Activated CD8-positive, alpha-beta T cell treated with anti-CD3 and anti-CD28 coated beads, Interleukin-2, amount 10 ng/mL, durations not matched to agents 7 days and 5 days (primary cell): ENCODE results near the gene SMC1A. TPM values are rescaled to one million over a fixed set of nuclear protein-coding genes. Genes with fewer than 3 reads are reported as not detected.
"Not testable (repeated sequence)": the region's sequence is repeated elsewhere in the genome, so short reads cannot be mapped to it uniquely, and the experiment has no call there.

Experiments
- ATAC-seq: fragments of 150-1000 bp; cut with Tn5 transposase; one replicate; pipeline ENCODE4 v1.10.0; 2021; ENCODE audit warnings: moderate library complexity
- CTCF ChIA-PET: fragments of 350-600 bp; sonication (Branson Sonifier 250); formaldehyde crosslinking; loops from one replicate; lab custom pipeline; 2021; ENCODE audit warnings: antibody characterized with exemption; lab: Charles Lee
- POLR2A ChIA-PET: fragments of 350-600 bp; sonication (Branson Sonifier 250); formaldehyde crosslinking; loops from one replicate; lab custom pipeline; 2021; ENCODE audit warnings: antibody characterized with exemption; lab: Charles Lee
- DNase-seq: peaks from one replicate; pipeline ENCODE4 v3.0.0-alpha.2; 2020
- H3K27ac Mint-ChIP-seq: one replicate; pipeline ENCODE4 v1.8.0; 2021; ENCODE audit warnings: mild to moderate bottlenecking, mixed read lengths
- H3K27me3 Mint-ChIP-seq: one replicate; pipeline ENCODE4 v1.8.0; 2021; ENCODE audit warnings: low read depth, mixed read lengths
- H3K36me3 Mint-ChIP-seq: one replicate; pipeline ENCODE4 v1.8.0; 2021; ENCODE audit warnings: low read depth, mixed read lengths
- H3K4me1 Mint-ChIP-seq: one replicate; pipeline ENCODE4 v1.8.0; 2021; ENCODE audit warnings: low read depth, mixed read lengths
- H3K4me3 Mint-ChIP-seq: one replicate; pipeline ENCODE4 v1.8.0; 2021; ENCODE audit warnings: mild to moderate bottlenecking, mixed read lengths
- H3K9me3 Mint-ChIP-seq: one replicate; pipeline ENCODE4 v1.8.0; 2022; ENCODE audit warnings: mixed read lengths; ENCODE audit not compliant: insufficient read depth
- total RNA-seq, 2 experiments: library from RNA; stranded (reverse); gene quantifications; one replicate each; pipeline ENCODE4 v1.2.3, GENCODE V29; 2021

The SMC1A gene
- total RNA-seq, 2 experiments from 2014 or later = 151 to 155 TPM

DNA sequence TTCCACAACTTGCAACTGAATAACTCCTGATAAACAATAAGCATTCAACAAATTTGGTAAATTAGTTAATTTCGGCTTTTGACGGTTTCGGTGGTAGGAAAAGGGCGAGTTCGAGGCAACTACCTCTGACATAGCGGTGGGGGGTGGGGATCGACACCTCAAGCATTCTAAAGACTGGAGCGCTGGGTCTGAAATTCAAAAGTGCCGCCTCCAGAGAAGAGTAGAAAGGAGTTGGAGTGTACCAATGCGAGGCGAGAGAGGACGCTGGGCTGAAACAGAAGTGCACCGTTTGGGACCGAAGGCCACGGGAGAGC, 725 bp downstream of the SMC1A start:
- Mint-ChIP-seq H3K27ac (peak overlapping the region; percentile 99), H3K4me3 (peak overlapping the region; percentile 95), H3K4me1 (peaks cover 26% of the 10 kb centered on the region), H3K36me3 (peaks cover 18% of the 10 kb centered on the region), H3K27me3 (no peaks in the 10 kb centered on the region), H3K9me3 (no peaks in the 10 kb centered on the region)
- ChIA-PET POLR2A (interaction anchor here (0.6 to 2.3 kb wide), 15 partner anchors 9 to 340 kb away, joined by 3 to 23 read pairs (median 5); partner anchors contain the start of genes HSD17B10 and TSPYL2), CTCF (interaction anchor here (0.5 to 2.8 kb wide), 7 partner anchors 14 to 427 kb away, joined by 3 to 11 read pairs (median 3); no protein-coding TSS in a partner anchor)
- DNase-seq (no peak), ATAC-seq (peak; percentile 29)

DNA sequence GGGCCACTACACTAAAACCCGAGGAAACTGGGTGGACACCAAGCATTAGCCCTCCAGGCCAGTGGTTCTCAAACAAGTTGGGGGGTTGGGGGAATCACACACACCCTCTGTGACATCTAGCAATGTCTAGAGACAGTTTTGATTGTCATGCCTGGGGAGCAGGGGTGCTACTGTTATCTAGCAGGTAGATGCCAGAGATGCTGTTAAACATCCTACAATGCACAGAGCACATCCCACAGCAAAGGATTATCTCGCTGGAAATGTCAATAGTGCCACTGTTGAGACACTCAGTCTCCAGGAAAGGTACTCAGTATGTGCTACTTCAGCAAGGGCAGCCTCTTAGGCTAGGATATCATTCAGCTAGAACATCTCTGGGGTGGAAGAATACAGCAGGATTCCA, 1.3 kb downstream of the SMC1A start:
- POLR2A ChIA-PET = interaction anchor here (1.5 to 1.6 kb wide), 2 partner anchors 8 to 26 kb away, joined by 3 to 4 read pairs; no protein-coding TSS in a partner anchor
- CTCF ChIA-PET = interaction anchor here (1.1 to 1.4 kb wide), 2 partner anchors 37 to 108 kb away, joined by 3 to 4 read pairs; no protein-coding TSS in a partner anchor
- ATAC-seq = no peak

GRCh38 chrX:53420351-53420750, 2.1 kb downstream of the SMC1A start:
- DNase-seq, H3K27ac Mint-ChIP-seq, ATAC-seq, H3K27me3 Mint-ChIP-seq, H3K9me3 Mint-ChIP-seq: not testable (repeated sequence)
- ChIA-PET POLR2A (interaction anchor here (0.6 to 1.5 kb wide), 2 partner anchors 8 to 195 kb away, joined by 3 read pairs; no protein-coding TSS in a partner anchor), CTCF (interaction anchor here (1.1 to 1.4 kb wide), 2 partner anchors 36 to 107 kb away, joined by 3 to 4 read pairs; no protein-coding TSS in a partner anchor)
- peaks cover 26% of the 10 kb centered on the region for H3K4me1 Mint-ChIP-seq
- H3K4me3 Mint-ChIP-seq = peak overlapping the region; percentile 95
- H3K36me3 Mint-ChIP-seq = peaks cover 18% of the 10 kb centered on the region

More for the DNA sequence above, 1.3 kb downstream of the SMC1A start:
- Mint-ChIP-seq H3K9me3 (no peaks in the 10 kb centered on the region), H3K36me3 (peaks cover 18% of the 10 kb centered on the region), H3K27ac (peak overlapping the region; percentile 99), H3K4me3 (peak overlapping the region; percentile 95), H3K4me1 (peaks cover 26% of the 10 kb centered on the region), H3K27me3 (no peaks in the 10 kb centered on the region)
- no peak for DNase-seq

- Mint-ChIP-seq H3K27me3 (no peaks in the 10 kb centered on the region), H3K4me1 (peaks cover under 1% of the 10 kb centered on the region), H3K27ac (no peak overlapping the region), H3K36me3 (peaks cover 44% of the 10 kb centered on the region), H3K9me3 (no peaks in the 10 kb centered on the region), H3K4me3 (no peak overlapping the region)
- ATAC-seq (no peak), DNase-seq (no peak)
- ChIA-PET POLR2A (interaction anchor here (1.3 to 1.7 kb wide), 2 partner anchors 8 to 10 kb away, joined by 3 to 6 read pairs; partner anchors contain the start of genes RIBC1 and SMC1A), CTCF (no interaction called here)
Measured at GRCh38 chrX:53412446-53412845, 10.0 kb downstream of the SMC1A start.

- H3K4me3 Mint-ChIP-seq = no peak overlapping the region
- ATAC-seq (no peak), DNase-seq (no peak)
Measured at GRCh38 chrX:53403535-53403934, 18.9 kb downstream of the SMC1A start.

GRCh38 chrX:53398216-53398615, 24.2 kb downstream of the SMC1A start:
- ChIA-PET CTCF (no interaction called here), POLR2A (no interaction called here)
- no peak for ATAC-seq
- no peak overlapping the region for H3K4me3 Mint-ChIP-seq
- H3K9me3 Mint-ChIP-seq = no peaks in the 10 kb centered on the region
- no peak overlapping the region for H3K27ac Mint-ChIP-seq
- H3K27me3 Mint-ChIP-seq = no peaks in the 10 kb centered on the region
- peaks cover 37% of the 10 kb centered on the region for H3K36me3 Mint-ChIP-seq
- DNase-seq = no peak
- no peaks in the 10 kb centered on the region for H3K4me1 Mint-ChIP-seq

More at GRCh38 chrX:53403535-53403934, 18.9 kb downstream of the SMC1A start:
- Mint-ChIP-seq H3K4me1 (no peaks in the 10 kb centered on the region), H3K27ac (no peak overlapping the region), H3K9me3 (no peaks in the 10 kb centered on the region), H3K36me3 (peaks cover 36% of the 10 kb centered on the region), H3K27me3 (no peaks in the 10 kb centered on the region)
- POLR2A ChIA-PET = no interaction called here
- CTCF ChIA-PET = interaction anchor here (1.1 kb wide), 1 partner anchor 42 kb away, joined by 3 read pairs; no protein-coding TSS in a partner anchor

- ATAC-seq (no peak), DNase-seq (no peak)
- Mint-ChIP-seq H3K27ac (peak overlapping the region; percentile 56), H3K27me3 (no peaks in the 10 kb centered on the region), H3K36me3 (peaks cover 37% of the 10 kb centered on the region), H3K4me1 (no peaks in the 10 kb centered on the region), H3K9me3 (no peaks in the 10 kb centered on the region), H3K4me3 (no peak overlapping the region)
- CTCF ChIA-PET = interaction anchor here (1.0 to 1.3 kb wide), 2 partner anchors 20 to 79 kb away, joined by 3 read pairs; no protein-coding TSS in a partner anchor
- POLR2A ChIA-PET = interaction anchor here (1.5 kb wide), 1 partner anchor 26 kb away, joined by 4 read pairs; no protein-coding TSS in a partner anchor
Measured at GRCh38 chrX:53395605-53396298, 26.7 kb downstream of the SMC1A start.

- CTCF ChIA-PET = interaction anchor here (1.0 kb wide), 1 partner anchor 38 kb away, joined by 3 read pairs; no protein-coding TSS in a partner anchor
- DNase-seq = no peak
- POLR2A ChIA-PET = no interaction called here
- Mint-ChIP-seq H3K9me3 (no peaks in the 10 kb centered on the region), H3K4me3 (no peak overlapping the region), H3K4me1 (no peaks in the 10 kb centered on the region), H3K36me3 (peaks cover 40% of the 10 kb centered on the region), H3K27me3 (no peaks in the 10 kb centered on the region), H3K27ac (no peak overlapping the region)
- ATAC-seq = no peak
Measured at GRCh38 chrX:53383376-53384076, 38.9 kb downstream of the SMC1A start.

GRCh38 chrX:53379747-53380146, 42.7 kb downstream of the SMC1A start:
- POLR2A ChIA-PET = interaction anchor here (1.4 kb wide), 1 partner anchor 42 kb away, joined by 4 read pairs; the partner anchor contains the start of genes RIBC1 and SMC1A
- peaks cover 40% of the 10 kb centered on the region for H3K36me3 Mint-ChIP-seq
- DNase-seq (no peak), ATAC-seq (no peak)
- no peaks in the 10 kb centered on the region for H3K27me3 Mint-ChIP-seq
- H3K4me3 Mint-ChIP-seq = no peak overlapping the region
- no peak overlapping the region for H3K27ac Mint-ChIP-seq
- H3K9me3 Mint-ChIP-seq = no peaks in the 10 kb centered on the region
- CTCF ChIA-PET = no interaction called here
- H3K4me1 Mint-ChIP-seq = no peaks in the 10 kb centered on the region

GRCh38 chrX:53379008-53379710, 43.3 kb downstream of the SMC1A start:
- Mint-ChIP-seq H3K9me3 (no peaks in the 10 kb centered on the region), H3K4me3 (no peak overlapping the region), H3K27ac (no peak overlapping the region), H3K4me1 (no peaks in the 10 kb centered on the region), H3K27me3 (no peaks in the 10 kb centered on the region), H3K36me3 (peaks cover 40% of the 10 kb centered on the region)
- CTCF ChIA-PET = interaction anchor here (1.0 to 1.7 kb wide), 3 partner anchors 57 to 66 kb away, joined by 3 to 7 read pairs (median 3); no protein-coding TSS in a partner anchor
- no peak for DNase-seq
- ATAC-seq = no peak
- POLR2A ChIA-PET = interaction anchor here (1.4 kb wide), 1 partner anchor 43 kb away, joined by 4 read pairs; the partner anchor contains the start of genes RIBC1 and SMC1A

DNA sequence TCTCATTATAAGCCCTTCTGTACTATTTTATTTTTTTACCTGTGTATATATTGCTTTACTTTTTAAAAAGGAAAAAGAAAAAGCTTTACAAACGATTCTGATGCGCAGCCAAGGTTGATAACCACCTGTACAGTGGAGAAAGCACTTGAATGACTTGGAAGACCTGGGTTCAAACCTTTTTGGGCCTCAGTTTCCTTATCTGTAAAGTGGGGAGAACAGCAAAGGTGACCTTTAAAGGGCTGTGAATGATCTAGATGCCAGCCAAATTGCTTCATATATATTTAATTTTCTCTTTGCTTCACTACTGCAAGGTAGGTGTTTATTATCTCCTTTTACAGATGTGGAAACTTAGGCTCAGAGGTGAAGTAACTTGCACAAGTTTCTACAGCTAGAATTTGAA, 45.0 kb downstream of the SMC1A start:
- no peak for ATAC-seq
- POLR2A ChIA-PET = no interaction called here
- Mint-ChIP-seq H3K27me3 (no peaks in the 10 kb centered on the region), H3K36me3 (peaks cover 31% of the 10 kb centered on the region), H3K27ac (no peak overlapping the region), H3K4me1 (no peaks in the 10 kb centered on the region), H3K4me3 (no peak overlapping the region), H3K9me3 (no peaks in the 10 kb centered on the region)
- CTCF ChIA-PET = interaction anchor here (1.2 to 1.7 kb wide), 2 partner anchors 64 to 119 kb away, joined by 3 to 7 read pairs; no protein-coding TSS in a partner anchor
- no peak for DNase-seq
